Effector memory CD4-positive, alpha-beta T cell (primary cell): ENCODE measurements around the gene ELFN2.

ENCODE experiments used
- DNase-seq, 3 donors: peaks; one replicate each; pipeline ENCODE4 v3.0.0-alpha.2; 2020
- H3K27ac ChIP-seq: 2 replicates; pipeline ENCODE4 v1.7.0; 2013; ENCODE audit warnings: mild to moderate bottlenecking, low read length, moderate library complexity; ENCODE audit not compliant: insufficient read depth, poor library complexity, severe bottlenecking
- H3K27me3 ChIP-seq: replicated peaks from 2 replicates; pipeline ENCODE4 v1.7.0; 2013; ENCODE audit warnings: mild to moderate bottlenecking, low read length; ENCODE audit not compliant: insufficient read depth, control insufficient read depth, poor library complexity, severe bottlenecking
- H3K36me3 ChIP-seq: 2 replicates; pipeline ENCODE4 v1.7.0; 2013; ENCODE audit warnings: mild to moderate bottlenecking, low read length, moderate library complexity; ENCODE audit not compliant: control insufficient read depth, insufficient read depth
- H3K4me1 ChIP-seq: 2 replicates; pipeline ENCODE4 v1.7.0; 2013; ENCODE audit warnings: low read length, mild to moderate bottlenecking; ENCODE audit not compliant: control insufficient read depth, insufficient read depth, poor library complexity, severe bottlenecking
- H3K4me3 ChIP-seq: 2 replicates; pipeline ENCODE4 v1.7.0; 2013; ENCODE audit warnings: low read length, low read depth, mild to moderate bottlenecking; ENCODE audit not compliant: insufficient read depth, poor library complexity, severe bottlenecking
- H3K9me3 ChIP-seq: 2 replicates; pipeline ENCODE4 v1.7.0; 2013; ENCODE audit warnings: mild to moderate bottlenecking, low read length, moderate library complexity; ENCODE audit not compliant: control insufficient read depth

Gene ELFN2

GRCh38 chr22:37377927-37378326 is 49.4 kb downstream of the ELFN2 start:
- H3K9me3 ChIP-seq: no peaks in the 10 kb centered on the region
- no peaks in the 10 kb centered on the region for H3K36me3 ChIP-seq
- no peak overlapping the region for H3K4me3 ChIP-seq
- no peak overlapping the region for H3K27ac ChIP-seq
- H3K4me1 ChIP-seq: no peaks in the 10 kb centered on the region
- H3K27me3 ChIP-seq: no peaks in the 10 kb centered on the region
- no peak for DNase-seq

GRCh38 chr22:37377138-37377537 is 50.1 kb downstream of the ELFN2 start:
- no peaks in the 10 kb centered on the region for H3K9me3 ChIP-seq
- H3K36me3 ChIP-seq: no peaks in the 10 kb centered on the region
- H3K4me1 ChIP-seq: no peaks in the 10 kb centered on the region
- no peak overlapping the region for H3K4me3 ChIP-seq
- no peak for DNase-seq
- no peak overlapping the region for H3K27ac ChIP-seq
- no peaks in the 10 kb centered on the region for H3K27me3 ChIP-seq

- no peak for DNase-seq
- no peaks in the 10 kb centered on the region for H3K27me3 ChIP-seq
- no peak overlapping the region for H3K4me3 ChIP-seq
- no peaks in the 10 kb centered on the region for H3K9me3 ChIP-seq
- no peaks in the 10 kb centered on the region for H3K4me1 ChIP-seq
- H3K36me3 ChIP-seq: no peaks in the 10 kb centered on the region
- H3K27ac ChIP-seq: no peak overlapping the region
Measured at GRCh38 chr22:37376643-37377042, 50.6 kb downstream of the ELFN2 start.

GRCh38 chr22:37375801-37376200 is 51.5 kb downstream of the ELFN2 start:
- Histone ChIP-seq H3K9me3 (no peaks in the 10 kb centered on the region), H3K4me1 (no peaks in the 10 kb centered on the region), H3K36me3 (no peaks in the 10 kb centered on the region), H3K27me3 (no peaks in the 10 kb centered on the region), H3K27ac (no peak overlapping the region), H3K4me3 (no peak overlapping the region)
- DNase-seq: no peak

GRCh38 chr22:37374571-37374970 is 52.7 kb downstream of the ELFN2 start:
- no peaks in the 10 kb centered on the region for H3K4me1 ChIP-seq
- H3K36me3 ChIP-seq: no peaks in the 10 kb centered on the region
- DNase-seq: no peak
- no peaks in the 10 kb centered on the region for H3K27me3 ChIP-seq
- no peaks in the 10 kb centered on the region for H3K9me3 ChIP-seq
- H3K4me3 ChIP-seq: no peak overlapping the region
- no peak overlapping the region for H3K27ac ChIP-seq

- DNase-seq: no peak
- H3K4me3 ChIP-seq: no peak overlapping the region
- H3K36me3 ChIP-seq: no peaks in the 10 kb centered on the region
- H3K27ac ChIP-seq: no peak overlapping the region
- no peaks in the 10 kb centered on the region for H3K9me3 ChIP-seq
- H3K4me1 ChIP-seq: no peaks in the 10 kb centered on the region
- no peaks in the 10 kb centered on the region for H3K27me3 ChIP-seq
Measured at GRCh38 chr22:37373451-37373850, 53.8 kb downstream of the ELFN2 start.

GRCh38 chr22:37371911-37372310 is 55.4 kb downstream of the ELFN2 start:
- H3K36me3 ChIP-seq: no peaks in the 10 kb centered on the region
- H3K4me3 ChIP-seq: no peak overlapping the region
- H3K4me1 ChIP-seq: no peaks in the 10 kb centered on the region
- H3K27me3 ChIP-seq: no peaks in the 10 kb centered on the region
- DNase-seq: no peak
- H3K9me3 ChIP-seq: no peaks in the 10 kb centered on the region
- no peak overlapping the region for H3K27ac ChIP-seq

- no peak overlapping the region for H3K4me3 ChIP-seq
- H3K27me3 ChIP-seq: no peaks in the 10 kb centered on the region
- no peaks in the 10 kb centered on the region for H3K4me1 ChIP-seq
Measured at GRCh38 chr22:37371491-37371890, 55.8 kb downstream of the ELFN2 start.

GRCh38 chr22:37370306-37370979 is 56.8 kb downstream of the ELFN2 start:
- Histone ChIP-seq H3K4me3 (no peak overlapping the region), H3K9me3 (no peaks in the 10 kb centered on the region), H3K27me3 (no peaks in the 10 kb centered on the region), H3K4me1 (no peaks in the 10 kb centered on the region), H3K27ac (no peak overlapping the region), H3K36me3 (no peaks in the 10 kb centered on the region)
- DNase-seq: no peak

More at GRCh38 chr22:37371491-37371890, 55.8 kb downstream of the ELFN2 start:
- DNase-seq: no peak
- no peaks in the 10 kb centered on the region for H3K9me3 ChIP-seq
- H3K27ac ChIP-seq: no peak overlapping the region
- H3K36me3 ChIP-seq: no peaks in the 10 kb centered on the region

DNA sequence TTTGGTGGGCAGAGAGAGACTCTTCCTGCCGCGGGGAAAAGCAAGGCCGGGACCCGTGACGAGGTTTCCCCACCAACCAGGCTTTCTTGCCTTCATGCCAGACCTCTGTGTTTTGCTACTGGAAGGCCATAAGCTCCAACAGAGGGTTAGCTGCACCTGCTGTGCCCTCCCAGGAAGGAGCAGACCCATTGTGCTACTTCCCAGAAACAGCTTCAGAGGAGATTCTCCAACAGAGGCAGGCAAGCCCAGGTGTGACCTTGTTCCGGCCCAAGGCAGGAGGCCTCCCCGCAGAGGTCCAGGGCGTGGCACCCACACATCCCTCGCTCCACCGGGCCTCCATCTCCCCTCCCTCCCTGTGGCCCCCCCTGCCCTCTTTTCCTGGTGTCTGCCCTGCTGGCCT is 57.8 kb downstream of the ELFN2 start:
- H3K27ac ChIP-seq: no peak overlapping the region
- no peaks in the 10 kb centered on the region for H3K36me3 ChIP-seq
- DNase-seq: no peak
- no peaks in the 10 kb centered on the region for H3K4me1 ChIP-seq
- no peak overlapping the region for H3K4me3 ChIP-seq
- no peaks in the 10 kb centered on the region for H3K27me3 ChIP-seq
- H3K9me3 ChIP-seq: no peaks in the 10 kb centered on the region
